ENCODE data around the gene GRIK1.
A peak's percentile ranks its signal among the peaks of the same experiment; 100 is the strongest.

The GRIK1 gene

DNA sequence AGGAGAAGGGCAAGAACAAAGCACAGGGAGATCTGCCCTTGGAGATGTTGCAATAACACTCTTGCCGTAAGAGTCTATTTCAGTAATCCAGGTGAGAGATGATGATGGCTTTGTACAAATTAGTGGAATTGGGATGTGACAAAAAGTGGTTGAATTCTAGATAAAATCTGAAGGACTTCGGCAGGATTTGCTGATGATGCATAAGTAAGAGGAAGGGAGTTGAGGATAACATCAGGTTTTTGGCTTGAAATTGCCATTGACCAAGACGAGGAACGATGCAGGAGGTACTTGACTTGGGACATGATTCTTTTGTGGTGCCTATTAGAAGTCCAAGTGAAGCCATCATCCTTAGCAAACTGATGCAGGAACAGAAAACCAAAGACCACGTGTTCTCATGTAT lies 238.1 kb downstream of the GRIK1 start:
- in situ Hi-C loops (cut with MboI; ENCODE audit: low sequenced_read_pairs, unreplicated experiment) = no loop called here
- TF ChIP-seq, protein P1, sequence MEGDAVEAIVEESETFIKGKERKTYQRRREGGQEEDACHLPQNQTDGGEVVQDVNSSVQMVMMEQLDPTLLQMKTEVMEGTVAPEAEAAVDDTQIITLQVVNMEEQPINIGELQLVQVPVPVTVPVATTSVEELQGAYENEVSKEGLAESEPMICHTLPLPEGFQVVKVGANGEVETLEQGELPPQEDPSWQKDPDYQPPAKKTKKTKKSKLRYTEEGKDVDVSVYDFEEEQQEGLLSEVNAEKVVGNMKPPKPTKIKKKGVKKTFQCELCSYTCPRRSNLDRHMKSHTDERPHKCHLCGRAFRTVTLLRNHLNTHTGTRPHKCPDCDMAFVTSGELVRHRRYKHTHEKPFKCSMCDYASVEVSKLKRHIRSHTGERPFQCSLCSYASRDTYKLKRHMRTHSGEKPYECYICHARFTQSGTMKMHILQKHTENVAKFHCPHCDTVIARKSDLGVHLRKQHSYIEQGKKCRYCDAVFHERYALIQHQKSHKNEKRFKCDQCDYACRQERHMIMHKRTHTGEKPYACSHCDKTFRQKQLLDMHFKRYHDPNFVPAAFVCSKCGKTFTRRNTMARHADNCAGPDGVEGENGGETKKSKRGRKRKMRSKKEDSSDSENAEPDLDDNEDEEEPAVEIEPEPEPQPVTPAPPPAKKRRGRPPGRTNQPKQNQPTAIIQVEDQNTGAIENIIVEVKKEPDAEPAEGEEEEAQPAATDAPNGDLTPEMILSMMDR (IDR thresholded peaks at IDR 0.05; ENCODE audit: borderline replicate concordance, control extremely low read depth, extremely low read depth, insufficient read depth, missing control alignments) = no peak
- DNase-seq (ENCODE audit: low spot score) = no peak

DNA sequence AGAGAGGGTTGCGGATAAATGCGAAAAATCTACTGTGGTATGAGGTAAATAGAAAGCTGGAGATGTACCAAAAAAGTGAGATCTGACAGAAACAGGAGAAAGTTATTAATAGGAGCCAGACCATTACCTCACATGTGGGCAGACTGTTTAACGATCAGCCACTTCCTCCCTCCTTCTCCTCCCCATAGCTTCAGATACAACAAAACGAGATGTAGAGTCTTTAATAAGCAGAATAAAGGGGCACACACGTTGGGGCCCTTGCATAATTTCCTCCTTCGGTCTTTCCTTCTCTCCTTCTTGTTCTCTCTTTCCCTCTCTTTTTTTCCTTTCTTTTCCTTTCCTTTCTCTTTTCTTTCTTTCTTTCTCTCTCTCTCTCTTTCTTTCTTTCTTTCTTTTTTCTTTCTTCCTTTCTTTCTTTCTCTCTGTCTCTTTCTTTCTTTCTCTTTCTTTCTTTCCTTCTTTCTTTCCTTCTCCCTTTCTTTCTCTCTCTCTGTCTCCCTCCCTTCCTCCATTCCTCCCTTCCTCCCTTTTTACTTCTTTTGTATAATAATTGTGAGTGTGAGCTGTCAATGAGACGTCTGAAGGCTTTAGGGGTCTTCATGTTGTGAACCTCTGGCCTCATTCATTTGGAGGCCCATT lies 242.1 kb downstream of the GRIK1 start:
- peak; percentile 49 for DNase-seq (ENCODE audit: low spot score)
- in situ Hi-C loops (cut with MboI; ENCODE audit: low sequenced_read_pairs, unreplicated experiment) = no loop called here
- TF ChIP-seq, protein P1 (IDR thresholded peaks at IDR 0.05; ENCODE audit: borderline replicate concordance, control extremely low read depth, extremely low read depth, insufficient read depth, missing control alignments) = no peak

DNA sequence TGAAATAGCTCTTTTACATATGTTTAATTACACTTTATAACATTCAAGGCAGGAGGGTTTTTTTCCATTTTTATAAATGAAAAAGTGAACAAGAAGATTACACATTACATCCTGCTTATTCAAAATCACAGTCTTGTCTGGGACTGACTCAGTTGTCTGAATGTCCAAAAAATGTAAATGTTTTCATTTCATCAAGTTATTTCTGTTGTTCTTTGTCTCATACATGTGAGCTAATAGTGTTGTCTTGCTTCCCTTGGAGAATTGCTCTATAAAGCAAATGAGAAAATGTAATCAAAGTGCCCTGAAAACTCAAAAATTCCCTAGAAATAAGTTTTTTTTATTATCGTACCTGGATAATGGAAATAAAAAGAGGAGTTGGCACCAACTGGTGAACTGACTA lies 242.9 kb downstream of the GRIK1 start:
- no peak for DNase-seq (ENCODE audit: low spot score)
- TF ChIP-seq, protein P1 (IDR thresholded peaks at IDR 0.05; ENCODE audit: borderline replicate concordance, control extremely low read depth, extremely low read depth, insufficient read depth, missing control alignments) = no peak
- in situ Hi-C loops (cut with MboI; ENCODE audit: low sequenced_read_pairs, unreplicated experiment) = no loop called here

DNA sequence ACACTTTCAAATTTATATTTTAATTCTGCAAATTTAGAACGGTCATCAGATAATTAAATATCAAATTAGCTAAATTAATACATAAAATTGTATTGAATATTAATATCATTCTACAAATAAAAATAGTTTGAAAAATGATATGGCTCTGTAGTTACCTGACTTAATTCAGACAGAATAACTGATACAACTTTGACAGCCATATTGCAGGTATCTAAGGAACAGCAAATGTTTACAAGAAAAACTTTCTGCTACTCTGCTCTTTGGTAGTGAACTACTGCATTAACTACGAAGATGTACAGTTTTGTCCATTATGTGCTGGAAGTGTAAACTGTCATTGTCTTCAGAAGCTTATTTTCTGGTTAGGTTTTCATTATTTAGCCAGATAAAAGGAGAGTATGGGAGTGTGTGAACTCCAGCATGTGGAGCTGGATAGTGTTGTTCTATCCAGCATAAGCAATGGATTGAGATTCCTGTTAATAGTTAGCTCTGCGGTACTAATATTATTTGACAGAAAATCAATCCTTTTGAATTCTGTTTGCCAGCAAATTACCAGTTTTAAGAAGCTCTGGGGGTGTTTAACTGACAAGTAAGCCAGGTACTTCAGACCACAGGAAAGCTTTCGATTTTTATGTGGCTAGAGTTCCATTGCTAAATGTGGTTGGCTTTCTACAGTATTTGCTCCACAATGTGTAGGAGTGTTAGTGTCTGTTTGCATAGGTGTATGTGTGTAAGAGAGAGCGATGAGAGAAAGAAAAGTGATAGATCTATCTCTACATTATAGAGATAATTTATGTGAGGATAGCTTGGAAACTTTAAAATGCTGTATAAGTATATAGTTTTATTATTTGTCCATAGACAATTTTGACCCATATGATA lies 247.9 kb downstream of the GRIK1 start:
- TF ChIP-seq, protein P1 (IDR thresholded peaks at IDR 0.05; ENCODE audit: borderline replicate concordance, control extremely low read depth, extremely low read depth, insufficient read depth, missing control alignments) = no peak
- in situ Hi-C loops (cut with MboI; ENCODE audit: low sequenced_read_pairs, unreplicated experiment) = no loop called here
- DNase-seq (ENCODE audit: low spot score) = no peak

DNA sequence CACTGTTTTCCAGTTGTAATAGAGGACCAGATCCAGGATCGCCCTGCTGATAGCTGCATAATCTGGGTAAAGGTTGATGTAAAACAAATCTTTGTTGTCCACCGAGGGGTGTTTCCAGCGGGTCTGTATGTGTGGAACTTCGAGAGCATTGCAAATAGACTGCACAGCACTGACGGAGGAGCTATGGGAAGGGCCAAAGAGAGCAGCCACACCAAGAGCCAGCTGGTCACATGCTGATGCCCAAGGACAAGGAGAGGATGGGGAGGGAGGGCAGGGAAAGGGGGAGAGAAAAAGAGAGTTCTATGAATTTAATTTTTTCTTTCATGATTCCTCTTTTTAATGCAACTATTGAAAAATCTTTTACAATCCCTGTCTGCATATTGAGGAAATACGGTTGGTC lies 250.0 kb downstream of the GRIK1 start:
- in situ Hi-C loops (cut with MboI; ENCODE audit: low sequenced_read_pairs, unreplicated experiment) = no loop called here
- no peak for DNase-seq (ENCODE audit: low spot score)
- TF ChIP-seq, protein P1 (IDR thresholded peaks at IDR 0.05; ENCODE audit: borderline replicate concordance, control extremely low read depth, extremely low read depth, insufficient read depth, missing control alignments) = no peak

DNA sequence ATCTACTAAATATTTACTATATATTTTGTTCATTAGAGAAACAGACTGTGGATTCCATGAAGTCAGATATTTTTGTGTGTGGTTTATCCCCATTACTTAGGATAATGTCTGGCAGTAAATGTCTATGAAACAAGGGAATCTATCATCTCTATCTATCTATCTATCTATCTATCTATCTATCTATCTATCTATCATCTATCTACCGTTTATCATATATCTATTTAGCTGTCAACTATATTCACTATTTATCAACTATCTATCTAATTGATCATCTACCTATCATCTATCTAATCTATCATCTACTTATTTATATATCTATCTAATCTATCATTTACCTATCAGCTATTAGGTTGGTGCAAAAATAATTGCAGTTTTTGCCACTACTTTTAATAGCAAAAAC lies 255.7 kb downstream of the GRIK1 start:
- no peak for DNase-seq (ENCODE audit: low spot score)
- in situ Hi-C loops (cut with MboI; ENCODE audit: low sequenced_read_pairs, unreplicated experiment) = no loop called here
- TF ChIP-seq, protein P1 (IDR thresholded peaks at IDR 0.05; ENCODE audit: borderline replicate concordance, control extremely low read depth, extremely low read depth, insufficient read depth, missing control alignments) = no peak

Data from GM13976 (cell line).